ENCODE measurements around the gene SLC12A9.
"Not testable (repeated sequence)": the region's sequence is repeated elsewhere in the genome, so short reads cannot be mapped to it uniquely, and the experiment has no call there.

Gene SLC12A9

GRCh38 chr7:100852048-100852872, at the start of gene SLC12A9:
SLC12A9 (plus strand) TSS chr7:100852713; CDS start chr7:100854198, 1,485 bp downstream.
- peak; percentile 65 for DNase-seq (ENCODE audit: low read depth)

GRCh38 chr7:100802951-100803350, 49.6 kb upstream of the SLC12A9 start:
- DNase-seq (ENCODE audit: low read depth): no peak

GRCh38 chr7:100803398-100804161, 48.9 kb upstream of the SLC12A9 start:
- DNase-seq (ENCODE audit: low read depth): no peak

DNA sequence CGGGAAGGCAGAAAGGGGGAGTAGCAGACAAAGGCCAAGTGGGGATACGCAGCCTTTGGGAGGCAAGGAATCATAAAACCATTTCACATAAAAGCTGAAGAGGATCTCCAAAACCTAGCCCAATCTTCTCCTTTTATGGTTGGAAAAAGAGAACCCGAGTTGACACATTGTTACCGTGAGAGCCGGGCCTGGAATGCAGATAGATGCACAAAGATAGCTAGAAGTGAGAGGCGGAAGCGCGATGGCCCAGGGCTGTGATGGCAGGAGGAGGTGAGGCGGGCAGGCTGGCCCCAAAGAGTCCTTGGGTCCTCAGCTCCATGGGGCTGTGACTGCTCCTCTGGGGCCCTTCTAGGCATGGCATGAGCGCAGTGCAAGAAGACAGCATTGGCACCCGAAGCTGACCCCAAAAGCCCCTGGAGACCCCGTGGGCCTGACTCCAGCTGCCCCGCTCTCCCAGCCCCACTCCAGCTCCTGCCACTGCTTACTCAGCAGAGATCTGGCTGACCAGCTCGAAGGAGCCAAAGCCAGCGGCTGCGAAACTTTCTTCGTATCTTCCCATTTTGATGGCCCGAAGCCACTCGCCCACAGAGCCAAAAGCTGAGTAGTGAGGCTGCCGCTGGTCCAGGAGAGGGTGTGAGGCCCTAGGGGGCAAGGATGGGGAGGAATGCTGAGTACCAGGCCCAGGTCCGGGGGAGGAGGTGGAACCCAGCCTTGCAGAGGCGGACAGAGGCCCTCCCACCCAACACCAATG, 47.7 kb upstream of the SLC12A9 start:
- no peak for DNase-seq (ENCODE audit: low read depth)

GRCh38 chr7:100806276-100806675, 46.2 kb upstream of the SLC12A9 start:
- no peak for DNase-seq (ENCODE audit: low read depth)

- not testable (repeated sequence) for DNase-seq (ENCODE audit: low read depth)
Measured at GRCh38 chr7:100806883-100807282, 45.6 kb upstream of the SLC12A9 start.

DNA sequence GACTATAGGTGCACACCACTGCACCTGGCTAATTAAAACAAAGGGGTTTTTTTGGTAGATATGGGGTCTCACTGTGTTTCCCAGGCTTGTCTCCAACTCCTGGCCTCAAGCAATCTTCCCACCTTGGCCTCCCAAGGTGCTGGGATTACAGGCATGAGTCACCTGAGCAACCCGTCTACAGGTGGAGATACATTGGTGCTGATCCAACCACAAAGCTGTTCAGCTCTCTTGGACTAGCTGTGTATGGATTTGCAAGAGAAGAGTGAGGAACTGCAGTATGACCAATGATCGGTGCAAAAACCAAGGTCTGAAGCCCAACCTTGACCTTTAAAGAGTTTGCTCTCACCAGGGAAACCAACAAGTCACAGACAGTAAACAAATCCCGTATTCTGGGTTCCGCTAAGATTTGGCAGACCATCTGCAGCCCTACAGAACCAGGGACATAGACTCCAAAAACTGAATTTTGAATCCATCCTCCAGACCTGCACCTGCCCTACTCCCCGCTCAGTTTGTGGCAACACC, 44.1 kb upstream of the SLC12A9 start:
- no peak for DNase-seq (ENCODE audit: low read depth)

DNA sequence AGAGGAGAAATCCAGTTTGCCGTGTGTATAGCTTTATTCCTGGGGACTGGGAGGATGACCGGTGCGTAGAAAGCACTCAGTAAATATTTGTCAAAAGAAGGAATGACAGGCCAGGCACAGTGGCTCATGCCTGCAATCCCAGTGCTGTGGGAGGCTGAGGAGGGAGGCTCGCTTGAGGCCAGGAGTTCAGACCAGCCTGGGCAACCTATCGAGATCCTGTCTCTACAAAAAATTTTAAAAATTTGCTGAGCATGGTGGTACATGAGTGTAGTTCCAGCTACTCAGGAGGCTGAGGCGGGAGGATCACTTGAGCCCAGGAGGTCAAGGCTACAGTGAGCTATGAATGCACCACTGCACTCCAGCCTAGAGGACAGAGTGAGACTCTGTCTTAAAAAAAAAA, 41.0 kb upstream of the SLC12A9 start:
- no peak for DNase-seq (ENCODE audit: low read depth)

GRCh38 chr7:100812729-100813128, 39.8 kb upstream of the SLC12A9 start:
- no peak for DNase-seq (ENCODE audit: low read depth)

DNA sequence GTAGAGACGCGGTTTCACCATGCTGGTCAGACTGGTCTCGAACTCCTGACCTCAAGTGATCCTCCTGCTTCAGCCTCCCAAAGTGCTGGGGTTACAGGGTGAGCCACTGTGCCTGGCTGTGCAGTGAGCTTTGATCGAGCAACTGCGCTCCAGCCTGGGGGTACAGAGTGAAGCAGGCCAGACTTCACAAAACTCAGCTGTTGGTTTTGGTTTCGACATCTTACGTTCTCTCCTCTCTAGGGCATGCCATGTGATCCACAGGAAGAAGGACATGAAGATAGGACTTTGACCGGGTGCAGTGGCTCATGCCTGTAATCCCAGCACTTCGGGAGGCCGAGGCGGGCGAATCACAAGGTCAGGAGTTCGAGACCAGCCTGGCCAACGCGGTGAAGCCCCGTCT, 36.0 kb upstream of the SLC12A9 start:
- not testable (repeated sequence) for DNase-seq (ENCODE audit: low read depth)

DNA sequence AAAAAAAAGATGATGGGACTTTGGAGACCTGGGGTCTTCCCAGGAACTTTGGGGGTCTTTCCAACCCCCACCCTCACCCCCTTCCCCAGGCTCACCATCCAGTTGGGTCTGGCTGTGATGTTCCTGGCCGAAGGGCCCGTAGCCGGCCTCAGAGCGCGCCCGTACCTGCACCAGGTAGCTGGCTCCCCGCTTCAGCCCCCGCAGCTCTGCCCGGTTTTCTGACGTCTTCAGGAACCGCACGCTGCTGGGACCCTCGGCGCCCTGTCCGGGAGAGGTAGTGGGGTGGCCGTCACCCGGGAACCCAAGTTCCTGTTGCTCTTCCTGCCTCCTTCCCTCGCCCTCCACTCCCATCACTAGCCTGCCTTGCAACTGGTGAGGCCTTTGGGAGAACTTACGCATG, 35.4 kb upstream of the SLC12A9 start:
- DNase-seq (ENCODE audit: low read depth): no peak

DNA sequence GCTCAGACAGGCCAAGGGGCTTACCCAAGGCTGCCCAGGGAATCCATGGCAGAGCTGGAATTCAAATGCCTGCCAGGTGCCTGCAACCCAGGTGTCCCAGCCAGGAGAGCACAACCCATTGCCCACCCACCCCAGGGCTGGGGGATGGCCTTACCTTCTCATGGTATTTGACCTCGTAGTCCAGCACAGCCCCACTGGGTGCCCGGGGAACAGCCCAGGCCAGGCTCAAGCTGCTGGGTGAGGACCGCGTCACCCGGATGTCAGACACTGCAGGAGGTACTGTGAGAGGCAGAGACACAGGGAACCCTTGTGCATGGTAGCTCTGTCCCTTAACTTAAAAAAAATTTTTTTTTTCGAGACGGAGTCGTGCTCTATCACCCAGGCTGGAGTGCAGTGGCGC, 34.1 kb upstream of the SLC12A9 start:
- no peak for DNase-seq (ENCODE audit: low read depth)

- DNase-seq (ENCODE audit: low read depth): no peak
Measured at GRCh38 chr7:100818825-100819224, 33.7 kb upstream of the SLC12A9 start.

- DNase-seq (ENCODE audit: low read depth): no peak
Measured at GRCh38 chr7:100819586-100819985, 32.9 kb upstream of the SLC12A9 start.

DNA sequence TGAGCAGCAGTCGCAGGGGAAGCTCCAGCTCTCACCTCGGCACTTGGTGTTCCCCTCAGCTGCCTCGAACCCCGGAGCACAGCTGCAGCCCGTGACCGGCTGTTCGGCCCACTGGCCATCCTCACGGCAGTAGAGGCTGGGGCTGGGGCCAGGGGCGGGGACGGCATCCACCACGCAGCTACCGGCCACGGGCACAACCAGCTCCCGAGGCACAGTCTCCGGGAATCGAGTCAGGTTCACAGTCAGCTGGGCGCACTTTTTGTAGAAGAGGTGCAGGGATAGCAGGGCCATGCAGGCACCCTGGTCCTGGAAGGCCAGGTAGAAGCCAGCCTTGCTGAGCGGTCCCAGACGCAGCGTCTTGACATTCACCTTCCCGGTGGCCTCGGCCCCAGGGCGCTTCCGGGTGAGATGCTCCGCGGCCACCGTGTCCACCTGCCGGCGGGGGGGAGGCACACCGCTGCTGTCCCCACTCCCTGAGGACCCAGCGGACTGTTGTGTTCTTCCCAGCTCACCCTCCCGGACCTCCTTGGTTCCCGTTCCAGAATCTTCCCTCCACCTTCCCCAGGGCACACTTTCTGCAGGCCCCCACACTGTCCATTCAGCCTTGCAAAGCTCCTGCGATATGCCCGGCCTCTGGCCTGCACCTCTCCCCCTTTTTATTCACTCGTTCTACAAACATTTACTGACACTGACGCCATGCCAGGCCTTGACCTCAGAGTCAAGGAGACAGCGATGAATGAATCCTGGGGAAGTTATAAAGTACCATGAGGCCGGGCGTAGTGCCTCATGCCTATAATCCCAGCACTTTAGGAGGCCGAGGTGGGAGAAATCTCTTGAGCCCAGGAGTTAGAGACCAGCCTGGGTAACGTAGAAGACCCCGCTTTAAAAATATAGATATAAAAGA, 30.0 kb upstream of the SLC12A9 start:
- DNase-seq (ENCODE audit: low read depth): no peak

GRCh38 chr7:100823140-100823525, 29.4 kb upstream of the SLC12A9 start:
- no peak for DNase-seq (ENCODE audit: low read depth)

- DNase-seq (ENCODE audit: low read depth): no peak
Measured at GRCh38 chr7:100823534-100823933, 29.0 kb upstream of the SLC12A9 start.

GRCh38 chr7:100824499-100825214, 27.9 kb upstream of the SLC12A9 start:
- no peak for DNase-seq (ENCODE audit: low read depth)

DNA sequence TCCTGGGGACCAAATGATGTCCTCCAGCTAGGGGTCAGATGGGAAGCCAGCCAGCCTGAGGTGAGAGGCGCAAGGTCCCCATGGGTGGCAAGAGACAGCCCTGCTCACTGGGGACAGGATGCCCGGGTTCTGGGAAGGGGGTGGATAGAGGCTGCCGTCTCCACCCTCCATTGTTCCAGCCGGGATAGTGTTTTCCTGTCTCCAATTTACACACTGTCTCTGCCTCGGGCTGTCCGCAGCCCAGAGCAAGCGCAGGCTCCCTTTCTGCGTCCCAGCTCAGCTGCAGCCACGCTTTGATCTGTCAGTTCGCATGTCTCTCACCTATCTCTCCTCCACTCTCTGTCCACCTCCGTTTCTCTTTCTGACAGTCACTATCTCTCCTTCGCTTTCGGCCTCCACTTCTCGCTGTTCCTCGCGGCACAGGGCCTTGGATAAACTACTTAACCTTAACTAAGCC, 27.3 kb upstream of the SLC12A9 start:
- DNase-seq (ENCODE audit: low read depth): no peak

GRCh38 chr7:100825751-100826513, 26.6 kb upstream of the SLC12A9 start:
- DNase-seq (ENCODE audit: low read depth): no peak

All from stimulated activated CD8-positive, alpha-beta memory T cell treated with anti-CD3 and anti-CD28 coated beads, Interleukin-15, amount 100 ng/mL, for 24 hours (primary cell).